Epithelial cell of proximal tubule (primary cell): ENCODE results near the gene ADNP2. TPM values are rescaled to one million over a fixed set of nuclear protein-coding genes. Genes with fewer than 3 reads are reported as not detected.

ENCODE experiments used
- DNase-seq: peaks from one replicate; pipeline ENCODE4 v3.0.0-alpha.2; 2011; ENCODE audit warnings: low read depth
- H3K4me3 ChIP-seq: 2 replicates; pipeline ENCODE4 v1.5.1; 2011; ENCODE audit warnings: low read depth, mild to moderate bottlenecking, low read length
- CTCF ChIP-seq: conservative IDR thresholded peaks from 2 replicates; pipeline ENCODE4 v1.5.1; 2012; ENCODE audit warnings: low read depth, mild to moderate bottlenecking, low read length
- total RNA-seq: library from RNA; depleted of rRNA; stranded (reverse); fragments of >200 nt; gene quantifications from 2 replicates; pipeline ENCODE4 v1.2.3, GENCODE V29; 2015

The ADNP2 gene
- total RNA-seq, 1 donor from 2014 or later = 19.4 TPM

- H3K4me3 ChIP-seq = no peak overlapping the region
- TF ChIP-seq CTCF = no peak
- DNase-seq = no peak
Observed at GRCh38 chr18:80115035-80115434, 6.0 kb downstream of the ADNP2 start.

- H3K4me3 ChIP-seq = no peak overlapping the region
- DNase-seq = no peak
- no peak for TF ChIP-seq CTCF
Observed at GRCh38 chr18:80119111-80119510, 10.0 kb downstream of the ADNP2 start.

GRCh38 chr18:80120932-80121331, 11.9 kb downstream of the ADNP2 start:
- DNase-seq = no peak
- no peak overlapping the region for H3K4me3 ChIP-seq
- TF ChIP-seq CTCF = no peak

GRCh38 chr18:80124131-80124530, 15.1 kb downstream of the ADNP2 start:
- DNase-seq = no peak
- no peak overlapping the region for H3K4me3 ChIP-seq

GRCh38 chr18:80126797-80127196, 17.7 kb downstream of the ADNP2 start:
- H3K4me3 ChIP-seq = no peak overlapping the region
- DNase-seq = no peak
- no peak for TF ChIP-seq CTCF

More at GRCh38 chr18:80124131-80124530, 15.1 kb downstream of the ADNP2 start:
- no peak for TF ChIP-seq CTCF

- DNase-seq = no peak
- H3K4me3 ChIP-seq = no peak overlapping the region
- TF ChIP-seq CTCF = no peak
Observed at GRCh38 chr18:80127635-80128034, 18.6 kb downstream of the ADNP2 start.

- no peak for TF ChIP-seq CTCF
- no peak overlapping the region for H3K4me3 ChIP-seq
- DNase-seq = no peak
Observed at GRCh38 chr18:80129672-80130367, 20.8 kb downstream of the ADNP2 start.
